ENCODE results near the gene FCHO1. TPM values are rescaled to one million over a fixed set of nuclear protein-coding genes. Genes with fewer than 3 reads are reported as not detected.

Gene FCHO1
- total and polyA plus RNA-seq, 2 donors (not counting 3 experiments of a cell fraction or from before 2014, with no cell fraction given) = 0.66 to 1.6 TPM

- ChIA-PET POLR2A (no interaction called here), CTCF (interaction anchor here (0.8 to 3.4 kb wide), 16 partner anchors 8 to 343 kb away, joined by 3 to 18 read pairs (median 4); partner anchors contain the start of gene RPL18A)
- peak; percentile 54 to 56 for TF ChIP-seq CTCF (IDR thresholded peaks at IDR 0.05; ENCODE audit: extremely low read depth in 1 of 2, insufficient read depth in 1 of 2, low read depth in 1 of 2, low read length in 2 of 2)
- no peak for TF ChIP-seq MYC (IDR thresholded peaks at IDR 0.05; ENCODE audit: low read depth, low read length)
- Histone ChIP-seq H3K36me3 (ENCODE audit: control insufficient read depth in 2 of 2, extremely low read depth in 1 of 2, insufficient read depth in 2 of 2, low read length in 2 of 2) (no peaks in the 10 kb centered on the region), H3K9me1 (replicated peaks; ENCODE audit: control insufficient read depth, extremely low read depth, insufficient read depth, low read length) (no peaks in the 10 kb centered on the region), H3K79me2 (ENCODE audit: control insufficient read depth, insufficient read depth, low read length) (no peaks in the 10 kb centered on the region), H3K4me2 (ENCODE audit: insufficient read depth, low read length) (no peak overlapping the region), H4K20me1 (replicated peaks; ENCODE audit: control insufficient read depth, extremely low read depth, insufficient read depth, low read length) (no peaks in the 10 kb centered on the region), H3K27ac (ENCODE audit: insufficient read depth, low read depth, low read length) (no peak overlapping the region), H3K4me3 (replicated peaks in 1 of 3; ENCODE audit: insufficient read depth in 1 of 3, low read depth in 1 of 3, low read length in 3 of 3) (no peak overlapping the region), H3K27me3 (ENCODE audit: control insufficient read depth in 2 of 2, insufficient read depth in 2 of 2, low read length in 2 of 2) (no peaks in the 10 kb centered on the region), H3K9me3 (replicated peaks; ENCODE audit: control insufficient read depth, insufficient read depth, low read length) (no peaks in the 10 kb centered on the region), H2AFZ (ENCODE audit: low read depth, low read length) (no peak overlapping the region), H3K9ac (replicated peaks; ENCODE audit: extremely low read depth, insufficient read depth, low read length) (no peak overlapping the region), H3K4me1 (ENCODE audit: control insufficient read depth, extremely low read depth, insufficient read depth, low read length) (no peaks in the 10 kb centered on the region)
- DNase-seq (ENCODE audit: low read depth, low spot score) (peak; percentile 32), FAIRE-seq (peak; percentile 85)
- intact Hi-C loops (cut with micrococcal nuclease) = loop anchor here (5.0 kb wide), 1 partner anchor 323 kb away; no protein-coding TSS in a partner anchor
- no TSS peak for BruUV-seq (replicated peaks)
- dilution Hi-C loops (cut with MboI; ENCODE audit: extremely low pct_ligation_motif_present, low sequenced_read_pairs) = no loop called here
Observed at GRCh38 chr19:17775245-17775927, 24.1 kb downstream of the FCHO1 start.

DNA sequence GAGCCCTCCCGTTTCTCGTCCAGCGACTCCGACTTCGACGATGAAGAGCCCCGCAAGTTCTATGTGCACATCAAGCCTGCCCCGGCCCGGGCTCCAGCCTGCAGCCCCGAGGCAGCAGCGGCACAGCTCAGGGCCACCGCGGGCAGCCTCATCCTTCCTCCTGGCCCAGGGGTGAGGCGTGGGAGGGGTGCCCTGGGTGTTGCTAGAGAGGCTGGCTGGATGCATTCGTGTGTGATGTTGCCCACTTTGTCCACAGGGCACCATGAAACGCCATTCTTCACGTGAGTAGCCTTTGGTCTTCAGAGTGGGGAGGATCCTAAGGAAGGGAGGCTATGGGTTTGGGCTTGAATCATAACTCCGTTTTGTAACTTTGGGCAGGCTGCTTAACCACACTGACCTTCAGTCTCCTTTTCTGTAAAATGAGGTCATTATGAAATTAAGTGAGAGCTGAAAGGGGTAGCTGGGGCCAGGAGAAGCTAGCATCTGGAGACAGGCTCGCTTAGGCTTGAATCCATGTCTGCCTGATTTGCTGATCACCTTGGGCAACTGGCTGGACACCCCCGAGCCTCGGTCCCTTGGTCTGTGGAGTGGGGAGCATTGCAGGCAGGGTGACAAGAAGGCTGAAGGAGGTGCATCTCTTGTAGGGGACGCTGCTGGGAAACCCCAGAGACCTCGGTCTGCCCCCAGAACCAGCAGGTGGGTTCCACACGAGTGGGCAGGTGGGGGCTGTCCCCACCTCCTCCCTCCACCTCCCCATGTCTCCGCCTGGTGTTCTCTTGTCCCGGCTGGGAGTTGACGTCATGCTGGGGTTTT is 24.9 kb downstream of the FCHO1 start:
- Histone ChIP-seq H3K4me2 (ENCODE audit: insufficient read depth, low read length) (no peak overlapping the region), H2AFZ (ENCODE audit: low read depth, low read length) (no peak overlapping the region), H3K4me1 (ENCODE audit: control insufficient read depth, extremely low read depth, insufficient read depth, low read length) (no peaks in the 10 kb centered on the region), H3K36me3 (ENCODE audit: control insufficient read depth in 2 of 2, extremely low read depth in 1 of 2, insufficient read depth in 2 of 2, low read length in 2 of 2) (no peaks in the 10 kb centered on the region), H3K9ac (replicated peaks; ENCODE audit: extremely low read depth, insufficient read depth, low read length) (no peak overlapping the region), H4K20me1 (replicated peaks; ENCODE audit: control insufficient read depth, extremely low read depth, insufficient read depth, low read length) (no peaks in the 10 kb centered on the region), H3K27me3 (ENCODE audit: control insufficient read depth in 2 of 2, insufficient read depth in 2 of 2, low read length in 2 of 2) (no peaks in the 10 kb centered on the region), H3K9me3 (replicated peaks; ENCODE audit: control insufficient read depth, insufficient read depth, low read length) (no peaks in the 10 kb centered on the region), H3K27ac (ENCODE audit: insufficient read depth, low read depth, low read length) (no peak overlapping the region), H3K9me1 (replicated peaks; ENCODE audit: control insufficient read depth, extremely low read depth, insufficient read depth, low read length) (no peaks in the 10 kb centered on the region), H3K79me2 (ENCODE audit: control insufficient read depth, insufficient read depth, low read length) (no peaks in the 10 kb centered on the region), H3K4me3 (replicated peaks in 1 of 3; ENCODE audit: insufficient read depth in 1 of 3, low read depth in 1 of 3, low read length in 3 of 3) (no peak overlapping the region)
- intact Hi-C loops (cut with micrococcal nuclease) = loop anchor here (5.0 kb wide), 1 partner anchor 324 kb away; no protein-coding TSS in a partner anchor
- POLR2A ChIA-PET = no interaction called here
- CTCF ChIA-PET = interaction anchor here (0.6 to 3.4 kb wide), 7 partner anchors 8 to 170 kb away, joined by 3 to 18 read pairs (median 4); no protein-coding TSS in a partner anchor
- BruUV-seq (replicated peaks) = no TSS peak
- TF ChIP-seq MYC (IDR thresholded peaks at IDR 0.05; ENCODE audit: low read depth, low read length) = no peak
- TF ChIP-seq CTCF (IDR thresholded peaks at IDR 0.05; ENCODE audit: extremely low read depth in 1 of 2, insufficient read depth in 1 of 2, low read depth in 1 of 2, low read length in 2 of 2) = no peak
- no peak for TF ChIP-seq JUN (IDR thresholded peaks at IDR 0.05; ENCODE audit: borderline replicate concordance, insufficient read depth, insufficient read length, low read depth)
- TF ChIP-seq FOS (IDR thresholded peaks at IDR 0.05; ENCODE audit: borderline replicate concordance, insufficient read depth, low read length) = no peak
- no peak for TF ChIP-seq POLR2A (IDR thresholded peaks at IDR 0.05; ENCODE audit: low read depth, low read length)
- TF ChIP-seq MAX (IDR thresholded peaks at IDR 0.05; ENCODE audit: insufficient read depth, insufficient read length) = no peak
- no peak for TF ChIP-seq EZH2 (IDR thresholded peaks at IDR 0.05; ENCODE audit: borderline replicate concordance, low read depth, low read length, severe bottlenecking)
- TF ChIP-seq POLR2AphosphoS5 (IDR thresholded peaks at IDR 0.05; ENCODE audit: insufficient read depth, low read depth, low read length) = no peak
- no peak for TF ChIP-seq GATA2 (IDR thresholded peaks at IDR 0.05; ENCODE audit: insufficient read depth, insufficient read length, low read depth, low read length)
- DNase-seq (ENCODE audit: low read depth, low spot score) (no peak), FAIRE-seq (no peak)
- dilution Hi-C loops (cut with MboI; ENCODE audit: extremely low pct_ligation_motif_present, low sequenced_read_pairs) = no loop called here
